ENCODE measurements around the gene HSD17B2. TPM values are rescaled to one million over a fixed set of nuclear protein-coding genes. Genes with fewer than 3 reads are reported as not detected.

The HSD17B2 gene
- total and polyA plus RNA-seq, 4 donors: 2.7 to 6.2 (median 3.1) TPM

- TF ChIP-seq CTCF (IDR thresholded peaks at IDR 0.05; ENCODE audit: control extremely low read depth, extremely low read depth): no peak
- Histone ChIP-seq H3K36me3 (ENCODE audit: control insufficient read depth in 4 of 4, insufficient read depth in 4 of 4, low read length in 4 of 4) (no peaks in the 10 kb centered on the region), H3K27ac (ENCODE audit: low read depth in 1 of 2, low read length in 1 of 2) (no peak overlapping the region), H3K27me3 (ENCODE audit: control insufficient read depth in 3 of 3, insufficient read depth in 3 of 3, low read length in 2 of 3) (no peaks in the 10 kb centered on the region), H3K9me3 (ENCODE audit: control insufficient read depth in 4 of 4, insufficient read depth in 3 of 4, low read length in 3 of 4) (no peaks in the 10 kb centered on the region), H3K4me3 (no peak overlapping the region), H3K4me1 (ENCODE audit: control insufficient read depth in 5 of 5, insufficient read depth in 5 of 5, low read length in 5 of 5) (peaks cover 0 to 21% (median 4%) of the 10 kb centered on the region in 5 donors), H3K9ac (ENCODE audit: insufficient read depth in 1 of 2, low read length in 2 of 2) (no peak overlapping the region)
- no peak for ATAC-seq (ENCODE audit: insufficient read depth, low FRiP score)
- WGBS, 2 donors: 86% methylated on average over 4 of the region's 4 CpGs
- DNase-seq: no peak
These were observed 6.5 kb downstream of the HSD17B2 start for GRCh38 chr16:82041542-82041941.

DNA sequence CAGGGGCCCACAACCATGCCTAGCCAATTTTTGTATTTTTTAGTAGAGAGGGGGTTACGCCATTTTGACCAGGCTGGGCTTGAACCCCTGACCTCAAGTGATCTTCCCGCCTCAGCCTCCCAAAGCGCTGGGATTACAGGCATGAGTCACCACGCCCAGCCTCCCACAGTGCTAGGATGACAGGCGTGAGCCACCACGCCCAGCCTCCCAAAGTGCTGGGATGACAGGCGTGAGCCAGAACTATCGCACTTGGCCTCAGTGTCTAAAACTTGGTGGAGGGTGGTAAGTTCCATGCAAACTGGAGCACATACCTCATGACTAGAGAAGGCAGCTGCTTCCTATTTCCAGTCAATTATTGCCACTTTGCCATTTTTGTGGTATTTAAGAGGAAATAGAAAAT, 7.1 kb downstream of the HSD17B2 start:
- Histone ChIP-seq H3K9me3 (ENCODE audit: control insufficient read depth in 4 of 4, insufficient read depth in 3 of 4, low read length in 3 of 4) (no peaks in the 10 kb centered on the region), H3K36me3 (ENCODE audit: control insufficient read depth in 4 of 4, insufficient read depth in 4 of 4, low read length in 4 of 4) (no peaks in the 10 kb centered on the region), H3K27ac (ENCODE audit: low read depth in 1 of 2, low read length in 1 of 2) (no peak overlapping the region), H3K9ac (ENCODE audit: insufficient read depth in 1 of 2, low read length in 2 of 2) (no peak overlapping the region), H3K27me3 (ENCODE audit: control insufficient read depth in 3 of 3, insufficient read depth in 3 of 3, low read length in 2 of 3) (no peaks in the 10 kb centered on the region), H3K4me1 (ENCODE audit: control insufficient read depth in 5 of 5, insufficient read depth in 5 of 5, low read length in 5 of 5) (peaks cover 0 to 21% (median 4%) of the 10 kb centered on the region in 5 donors), H3K4me3 (no peak overlapping the region)
- 92 to 95% methylated on average over 8 of the region's 8 CpGs for WGBS, 2 donors
- no peak for ATAC-seq (ENCODE audit: insufficient read depth, low FRiP score)
- TF ChIP-seq CTCF (IDR thresholded peaks at IDR 0.05; ENCODE audit: control extremely low read depth, extremely low read depth): no peak
- no peak for DNase-seq

DNA sequence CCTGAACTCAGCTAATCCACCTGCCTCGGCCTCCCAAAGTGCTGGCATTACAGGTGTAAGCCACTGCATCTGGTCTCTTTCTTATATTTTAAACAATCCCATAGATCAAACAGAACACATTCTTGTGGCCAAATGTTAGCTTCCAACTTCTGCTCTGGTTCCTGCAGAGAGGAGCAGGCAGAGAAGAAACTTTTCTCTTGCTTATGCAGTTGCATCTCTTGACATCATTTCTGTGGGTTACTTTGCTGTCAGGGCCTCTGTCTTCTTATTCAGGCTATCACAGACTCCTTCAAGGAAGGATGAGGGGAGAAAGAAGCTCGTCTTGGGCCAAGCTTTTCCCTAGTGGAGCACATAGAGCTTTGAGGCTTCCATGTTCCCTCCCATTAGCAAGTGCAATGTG, 7.8 kb downstream of the HSD17B2 start:
- DNase-seq: no peak
- TF ChIP-seq CTCF (IDR thresholded peaks at IDR 0.05; ENCODE audit: control extremely low read depth, extremely low read depth): no peak
- Histone ChIP-seq H3K4me3 (no peak overlapping the region), H3K27ac (ENCODE audit: low read depth in 1 of 2, low read length in 1 of 2) (peak overlapping the region in 1 of 2 donors; percentile 37), H3K9me3 (ENCODE audit: control insufficient read depth in 4 of 4, insufficient read depth in 3 of 4, low read length in 3 of 4) (no peaks in the 10 kb centered on the region), H3K36me3 (ENCODE audit: control insufficient read depth in 4 of 4, insufficient read depth in 4 of 4, low read length in 4 of 4) (no peaks in the 10 kb centered on the region), H3K27me3 (ENCODE audit: control insufficient read depth in 3 of 3, insufficient read depth in 3 of 3, low read length in 2 of 3) (no peaks in the 10 kb centered on the region), H3K4me1 (ENCODE audit: control insufficient read depth in 5 of 5, insufficient read depth in 5 of 5, low read length in 5 of 5) (peaks cover 0 to 21% (median 4%) of the 10 kb centered on the region in 5 donors), H3K9ac (ENCODE audit: insufficient read depth in 1 of 2, low read length in 2 of 2) (no peak overlapping the region)
- ATAC-seq (ENCODE audit: insufficient read depth, low FRiP score): no peak
- WGBS, 2 donors: 83 to 89% methylated on average over 2 of the region's 2 CpGs
